ENCODE data around the gene SLC5A2.
A peak's percentile ranks its signal among the peaks of the same experiment; 100 is the strongest.

SLC5A2 gene

GRCh38 chr16:31470615-31471014 lies 12.3 kb upstream of the SLC5A2 start:
- Histone ChIP-seq H3K9ac (ENCODE audit: low read depth in 1 of 2, low read length in 2 of 2) (peak overlapping the region in 1 of 2 donors; percentile 65), H3K27ac (ENCODE audit: low read depth in 2 of 2, low read length in 2 of 2) (peak overlapping the region in 1 of 2 donors; percentile 84), H3K4me1 (ENCODE audit: control insufficient read depth in 2 of 2, insufficient read depth in 2 of 2, low read length in 2 of 2) (peaks cover 11 to 13% of the 10 kb centered on the region in 2 donors), H3K27me3 (ENCODE audit: control insufficient read depth in 2 of 2, insufficient read depth in 2 of 2, low read length in 2 of 2) (no peaks in the 10 kb centered on the region), H3K36me3 (ENCODE audit: control insufficient read depth in 2 of 2, insufficient read depth in 2 of 2, low read length in 2 of 2) (peaks cover 0 to 6% of the 10 kb centered on the region in 2 donors), H3K9me3 (ENCODE audit: control insufficient read depth in 2 of 2, low read length in 2 of 2) (no peaks in the 10 kb centered on the region), H3K4me3 (ENCODE audit: low read length in 2 of 2) (no peak overlapping the region)

- Histone ChIP-seq H3K9me3 (ENCODE audit: control insufficient read depth in 2 of 2, low read length in 2 of 2) (no peaks in the 10 kb centered on the region), H3K27me3 (ENCODE audit: control insufficient read depth in 2 of 2, insufficient read depth in 2 of 2, low read length in 2 of 2) (no peaks in the 10 kb centered on the region), H3K4me3 (ENCODE audit: low read length in 2 of 2) (peak overlapping the region; percentile 50 to 67), H3K27ac (ENCODE audit: low read depth in 2 of 2, low read length in 2 of 2) (peak overlapping the region; percentile 84 to 85), H3K4me1 (ENCODE audit: control insufficient read depth in 2 of 2, insufficient read depth in 2 of 2, low read length in 2 of 2) (peaks cover 13 to 19% of the 10 kb centered on the region in 2 donors), H3K9ac (ENCODE audit: low read depth in 1 of 2, low read length in 2 of 2) (peak overlapping the region; percentile 48 to 65), H3K36me3 (ENCODE audit: control insufficient read depth in 2 of 2, insufficient read depth in 2 of 2, low read length in 2 of 2) (peaks cover 0 to 3% of the 10 kb centered on the region in 2 donors)
Observed at GRCh38 chr16:31471241-31471874, 11.6 kb upstream of the SLC5A2 start.

GRCh38 chr16:31471875-31472708 lies 10.8 kb upstream of the SLC5A2 start, which contains the start of gene TGFB1I1:
TSS of gene TGFB1I1 (plus strand) at chr16:31472152. CDS start at chr16:31472189, 37 bp downstream.
- H3K27ac ChIP-seq (ENCODE audit: low read depth in 2 of 2, low read length in 2 of 2), result peak within 1 kb of the TSS; percentile 84 to 85
- peaks cover 16 to 19% of the 10 kb centered on the region in 2 donors for H3K4me1 ChIP-seq (ENCODE audit: control insufficient read depth in 2 of 2, insufficient read depth in 2 of 2, low read length in 2 of 2)
- H3K4me3 ChIP-seq (ENCODE audit: low read length in 2 of 2), result peak within 1 kb of the TSS; percentile 65 to 72
- peak within 1 kb of the TSS; percentile 72 to 73 for H3K9ac ChIP-seq (ENCODE audit: low read depth in 1 of 2, low read length in 2 of 2)
- peaks cover 0 to 1% of the 10 kb centered on the region in 2 donors for H3K36me3 ChIP-seq (ENCODE audit: control insufficient read depth in 2 of 2, insufficient read depth in 2 of 2, low read length in 2 of 2)
- H3K27me3 ChIP-seq (ENCODE audit: control insufficient read depth in 2 of 2, insufficient read depth in 2 of 2, low read length in 2 of 2), result no peaks in the 10 kb centered on the region
- no peaks in the 10 kb centered on the region for H3K9me3 ChIP-seq (ENCODE audit: control insufficient read depth in 2 of 2, low read length in 2 of 2)

- Histone ChIP-seq H3K36me3 (ENCODE audit: control insufficient read depth in 2 of 2, insufficient read depth in 2 of 2, low read length in 2 of 2) (no peaks in the 10 kb centered on the region), H3K9me3 (ENCODE audit: control insufficient read depth in 2 of 2, low read length in 2 of 2) (no peaks in the 10 kb centered on the region), H3K9ac (ENCODE audit: low read depth in 1 of 2, low read length in 2 of 2) (peak overlapping the region; percentile 72 to 73), H3K27ac (ENCODE audit: low read depth in 2 of 2, low read length in 2 of 2) (peak overlapping the region; percentile 84 to 85), H3K27me3 (ENCODE audit: control insufficient read depth in 2 of 2, insufficient read depth in 2 of 2, low read length in 2 of 2) (no peaks in the 10 kb centered on the region), H3K4me1 (ENCODE audit: control insufficient read depth in 2 of 2, insufficient read depth in 2 of 2, low read length in 2 of 2) (peaks cover 21 to 24% of the 10 kb centered on the region in 2 donors), H3K4me3 (ENCODE audit: low read length in 2 of 2) (peak overlapping the region; percentile 65 to 72)
Observed at GRCh38 chr16:31472709-31473203, 10.2 kb upstream of the SLC5A2 start.

GRCh38 chr16:31473264-31473984 lies 9.5 kb upstream of the SLC5A2 start:
- no peaks in the 10 kb centered on the region for H3K9me3 ChIP-seq (ENCODE audit: control insufficient read depth in 2 of 2, low read length in 2 of 2)
- H3K27ac ChIP-seq (ENCODE audit: low read depth in 2 of 2, low read length in 2 of 2), result no peak overlapping the region
- H3K27me3 ChIP-seq (ENCODE audit: control insufficient read depth in 2 of 2, insufficient read depth in 2 of 2, low read length in 2 of 2), result no peaks in the 10 kb centered on the region
- H3K4me3 ChIP-seq (ENCODE audit: low read length in 2 of 2), result peak overlapping the region in 1 of 2 donors; percentile 20
- H3K9ac ChIP-seq (ENCODE audit: low read depth in 1 of 2, low read length in 2 of 2), result no peak overlapping the region
- H3K4me1 ChIP-seq (ENCODE audit: control insufficient read depth in 2 of 2, insufficient read depth in 2 of 2, low read length in 2 of 2), result peaks cover 23 to 28% of the 10 kb centered on the region in 2 donors
- no peaks in the 10 kb centered on the region for H3K36me3 ChIP-seq (ENCODE audit: control insufficient read depth in 2 of 2, insufficient read depth in 2 of 2, low read length in 2 of 2)

- no peaks in the 10 kb centered on the region for H3K27me3 ChIP-seq (ENCODE audit: control insufficient read depth in 2 of 2, insufficient read depth in 2 of 2, low read length in 2 of 2)
- peaks cover 23 to 28% of the 10 kb centered on the region in 2 donors for H3K4me1 ChIP-seq (ENCODE audit: control insufficient read depth in 2 of 2, insufficient read depth in 2 of 2, low read length in 2 of 2)
- H3K9ac ChIP-seq (ENCODE audit: low read depth in 1 of 2, low read length in 2 of 2), result no peak overlapping the region
- no peak overlapping the region for H3K4me3 ChIP-seq (ENCODE audit: low read length in 2 of 2)
- no peaks in the 10 kb centered on the region for H3K36me3 ChIP-seq (ENCODE audit: control insufficient read depth in 2 of 2, insufficient read depth in 2 of 2, low read length in 2 of 2)
- H3K27ac ChIP-seq (ENCODE audit: low read depth in 2 of 2, low read length in 2 of 2), result no peak overlapping the region
- no peaks in the 10 kb centered on the region for H3K9me3 ChIP-seq (ENCODE audit: control insufficient read depth in 2 of 2, low read length in 2 of 2)
Observed at GRCh38 chr16:31474173-31474714, 8.7 kb upstream of the SLC5A2 start.

GRCh38 chr16:31474773-31475738 lies 7.9 kb upstream of the SLC5A2 start:
- no peaks in the 10 kb centered on the region for H3K36me3 ChIP-seq (ENCODE audit: control insufficient read depth in 2 of 2, insufficient read depth in 2 of 2, low read length in 2 of 2)
- no peaks in the 10 kb centered on the region for H3K27me3 ChIP-seq (ENCODE audit: control insufficient read depth in 2 of 2, insufficient read depth in 2 of 2, low read length in 2 of 2)
- no peak overlapping the region for H3K27ac ChIP-seq (ENCODE audit: low read depth in 2 of 2, low read length in 2 of 2)
- peaks cover 23 to 28% of the 10 kb centered on the region in 2 donors for H3K4me1 ChIP-seq (ENCODE audit: control insufficient read depth in 2 of 2, insufficient read depth in 2 of 2, low read length in 2 of 2)
- H3K9ac ChIP-seq (ENCODE audit: low read depth in 1 of 2, low read length in 2 of 2), result no peak overlapping the region
- no peak overlapping the region for H3K4me3 ChIP-seq (ENCODE audit: low read length in 2 of 2)
- no peaks in the 10 kb centered on the region for H3K9me3 ChIP-seq (ENCODE audit: control insufficient read depth in 2 of 2, low read length in 2 of 2)

- Histone ChIP-seq H3K9ac (ENCODE audit: low read depth in 1 of 2, low read length in 2 of 2) (no peak overlapping the region), H3K27ac (ENCODE audit: low read depth in 2 of 2, low read length in 2 of 2) (peak overlapping the region; percentile 90 to 98), H3K9me3 (ENCODE audit: control insufficient read depth in 2 of 2, low read length in 2 of 2) (no peaks in the 10 kb centered on the region), H3K36me3 (ENCODE audit: control insufficient read depth in 2 of 2, insufficient read depth in 2 of 2, low read length in 2 of 2) (no peaks in the 10 kb centered on the region), H3K4me3 (ENCODE audit: low read length in 2 of 2) (peak overlapping the region; percentile 69 to 71), H3K27me3 (ENCODE audit: control insufficient read depth in 2 of 2, insufficient read depth in 2 of 2, low read length in 2 of 2) (no peaks in the 10 kb centered on the region), H3K4me1 (ENCODE audit: control insufficient read depth in 2 of 2, insufficient read depth in 2 of 2, low read length in 2 of 2) (peaks cover 28 to 32% of the 10 kb centered on the region in 2 donors)
Observed at GRCh38 chr16:31475946-31476302, 7.0 kb upstream of the SLC5A2 start.
